Measurements from ENCODE around the gene TTC24. TPM values are rescaled to one million over a fixed set of nuclear protein-coding genes. Genes with fewer than 3 reads are reported as not detected.
A peak's percentile ranks its signal among the peaks of the same experiment; 100 is the strongest.
"Not testable (repeated sequence)": the region's sequence is repeated elsewhere in the genome, so short reads cannot be mapped to it uniquely, and the experiment has no call there.

The TTC24 gene
- total and polyA plus RNA-seq, 9 donors: 0.12 to 0.15 TPM; not detected in 7

GRCh38 chr1:156602557-156602993, 23.1 kb downstream of the TTC24 start:
- Histone ChIP-seq H3K4me1 (ENCODE audit: insufficient read depth) (peaks cover 4% of the 10 kb centered on the region), H3K36me3 (no peaks in the 10 kb centered on the region), H3K9me3 (no peaks in the 10 kb centered on the region), H3K27me3 (no peaks in the 10 kb centered on the region), H3K27ac (no peak overlapping the region), H3K4me3 (no peak overlapping the region)
- no peak for DNase-seq
- intact Hi-C loops (cut with DNase I): loop anchor here in 2 of 4 donors (2.0 to 10.0 kb wide), 3 partner anchors 18 to 218 kb away; no protein-coding TSS in a partner anchor
- 20 to 31% (median 25%) methylated on average over 10 of the region's 10 CpGs for WGBS, 3 donors
- TF ChIP-seq POLR2A (IDR thresholded peaks at IDR 0.05) (no peak), EP300 (IDR thresholded peaks at IDR 0.05) (no peak), CTCF (IDR thresholded peaks at IDR 0.05) (no peak)

- H3K4me1 ChIP-seq (ENCODE audit: insufficient read depth); H3K27ac ChIP-seq; H3K36me3 ChIP-seq; H3K9me3 ChIP-seq; H3K27me3 ChIP-seq; H3K4me3 ChIP-seq; DNase-seq: not testable (repeated sequence)
- 82 to 90% (median 89%) methylated on average over 4 of the region's 4 CpGs for WGBS, 3 donors
- intact Hi-C loops (cut with DNase I): loop anchor here in 3 of 4 donors (5.0 to 10.0 kb wide), 3 partner anchors 123 to 223 kb away; no protein-coding TSS in a partner anchor
Measured at GRCh38 chr1:156607344-156607743, 27.8 kb downstream of the TTC24 start.

- no peak overlapping the region for H3K27ac ChIP-seq
- no peaks in the 10 kb centered on the region for H3K27me3 ChIP-seq
- intact Hi-C loops (cut with DNase I): loop anchor here in 3 of 4 donors (5.0 to 10.0 kb wide), 3 partner anchors 123 to 223 kb away; no protein-coding TSS in a partner anchor
- no peak overlapping the region for H3K4me3 ChIP-seq
- 25 to 32% (median 29%) methylated on average over 7 of the region's 7 CpGs for WGBS, 3 donors
- DNase-seq: peak in 3 of 5 donors; percentile 35 to 68 (median 60)
- TF ChIP-seq EP300 (IDR thresholded peaks at IDR 0.05) (no peak), CTCF (IDR thresholded peaks at IDR 0.05) (peak; percentile 66 to 82 (median 71))
- H3K9me3 ChIP-seq: no peaks in the 10 kb centered on the region
- no peaks in the 10 kb centered on the region for H3K4me1 ChIP-seq (ENCODE audit: insufficient read depth)
- H3K36me3 ChIP-seq: no peaks in the 10 kb centered on the region
Measured at GRCh38 chr1:156608036-156608674, 28.6 kb downstream of the TTC24 start.

- no peaks in the 10 kb centered on the region for H3K9me3 ChIP-seq
- H3K36me3 ChIP-seq: no peaks in the 10 kb centered on the region
- H3K4me3 ChIP-seq: no peak overlapping the region
- no peaks in the 10 kb centered on the region for H3K4me1 ChIP-seq (ENCODE audit: insufficient read depth)
- TF ChIP-seq EP300 (IDR thresholded peaks at IDR 0.05): no peak
- no peak for TF ChIP-seq CTCF (IDR thresholded peaks at IDR 0.05)
- no peak for TF ChIP-seq POLR2A (IDR thresholded peaks at IDR 0.05)
- 30 to 37% (median 34%) methylated on average over 6 of the region's 6 CpGs for WGBS, 3 donors
- no peak for DNase-seq
- no peaks in the 10 kb centered on the region for H3K27me3 ChIP-seq
- H3K27ac ChIP-seq: no peak overlapping the region
- intact Hi-C loops (cut with DNase I): loop anchor here in 3 of 4 donors (5.0 to 10.0 kb wide), 3 partner anchors 124 to 224 kb away; no protein-coding TSS in a partner anchor
Measured at GRCh38 chr1:156608981-156609380, 29.5 kb downstream of the TTC24 start.

GRCh38 chr1:156610072-156610471, 30.5 kb downstream of the TTC24 start:
- WGBS, 3 donors: 84 to 89% (median 89%) methylated on average over 9 of the region's 9 CpGs
- H3K4me1 ChIP-seq (ENCODE audit: insufficient read depth); DNase-seq; H3K36me3 ChIP-seq; H3K27me3 ChIP-seq; H3K9me3 ChIP-seq; H3K4me3 ChIP-seq; H3K27ac ChIP-seq: not testable (repeated sequence)
- intact Hi-C loops (cut with DNase I): loop anchor here in 1 of 4 donors (10.0 kb wide), 1 partner anchor 255 kb away; no protein-coding TSS in a partner anchor
